ENCODE measurements around the gene DLG5.

Gene DLG5

DNA sequence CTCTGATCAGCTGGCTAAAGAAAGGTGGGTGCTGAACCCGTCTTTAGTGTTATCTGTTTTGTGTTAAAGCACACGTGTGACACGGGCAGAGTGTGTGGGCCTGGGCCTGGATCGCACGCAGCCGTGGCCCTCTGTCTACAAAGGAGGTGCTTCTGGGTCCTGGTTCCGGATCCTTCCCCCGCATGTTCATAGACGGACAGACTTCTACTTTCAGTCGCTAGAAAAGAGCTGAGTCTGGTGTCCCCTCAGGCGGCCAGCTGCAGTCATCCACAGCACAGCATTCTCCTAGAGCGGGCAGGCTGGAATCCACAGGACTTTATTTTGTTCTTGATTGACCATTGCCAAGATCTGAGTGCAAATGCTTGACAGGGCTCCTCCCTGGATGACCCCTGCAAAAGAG, 134.4 kb downstream of the DLG5 start:
- TF ChIP-seq, protein P1, sequence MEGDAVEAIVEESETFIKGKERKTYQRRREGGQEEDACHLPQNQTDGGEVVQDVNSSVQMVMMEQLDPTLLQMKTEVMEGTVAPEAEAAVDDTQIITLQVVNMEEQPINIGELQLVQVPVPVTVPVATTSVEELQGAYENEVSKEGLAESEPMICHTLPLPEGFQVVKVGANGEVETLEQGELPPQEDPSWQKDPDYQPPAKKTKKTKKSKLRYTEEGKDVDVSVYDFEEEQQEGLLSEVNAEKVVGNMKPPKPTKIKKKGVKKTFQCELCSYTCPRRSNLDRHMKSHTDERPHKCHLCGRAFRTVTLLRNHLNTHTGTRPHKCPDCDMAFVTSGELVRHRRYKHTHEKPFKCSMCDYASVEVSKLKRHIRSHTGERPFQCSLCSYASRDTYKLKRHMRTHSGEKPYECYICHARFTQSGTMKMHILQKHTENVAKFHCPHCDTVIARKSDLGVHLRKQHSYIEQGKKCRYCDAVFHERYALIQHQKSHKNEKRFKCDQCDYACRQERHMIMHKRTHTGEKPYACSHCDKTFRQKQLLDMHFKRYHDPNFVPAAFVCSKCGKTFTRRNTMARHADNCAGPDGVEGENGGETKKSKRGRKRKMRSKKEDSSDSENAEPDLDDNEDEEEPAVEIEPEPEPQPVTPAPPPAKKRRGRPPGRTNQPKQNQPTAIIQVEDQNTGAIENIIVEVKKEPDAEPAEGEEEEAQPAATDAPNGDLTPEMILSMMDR (IDR thresholded peaks at IDR 0.05; ENCODE audit: low read depth, low read length), result no peak
- no peak for DNase-seq
- H3K27me3 ChIP-seq (ENCODE audit: insufficient read depth, low read depth, severe bottlenecking), result no peaks in the 10 kb centered on the region
- no peaks in the 10 kb centered on the region for H3K9me3 ChIP-seq (ENCODE audit: severe bottlenecking)
- H3K36me3 ChIP-seq, result peaks cover 72% of the 10 kb centered on the region
- H3K27ac ChIP-seq, result no peak overlapping the region
- H3K4me3 ChIP-seq (ENCODE audit: low read depth, low read length), result no peak overlapping the region

DNA sequence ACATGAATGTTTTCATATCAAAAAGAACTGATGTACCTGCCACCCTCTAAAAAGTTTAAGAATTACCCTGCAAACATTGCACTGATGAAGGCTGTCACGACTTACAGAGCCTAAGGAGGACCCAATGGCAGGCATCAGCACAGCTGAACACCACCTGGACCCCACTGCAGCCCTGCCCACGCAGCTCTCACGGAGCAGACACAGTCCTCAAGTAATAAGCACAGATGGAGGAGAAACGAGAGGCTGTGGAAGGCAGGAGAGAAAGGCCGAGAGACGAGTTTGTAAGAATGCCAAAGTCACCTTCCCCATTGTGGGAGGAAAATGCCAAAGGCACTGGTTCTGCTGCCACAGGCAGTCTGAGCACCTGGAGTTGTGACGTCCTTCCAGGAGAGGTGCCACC, 135.0 kb downstream of the DLG5 start:
- Histone ChIP-seq H3K27ac (no peak overlapping the region), H3K27me3 (ENCODE audit: insufficient read depth, low read depth, severe bottlenecking) (no peaks in the 10 kb centered on the region), H3K36me3 (peaks cover 65% of the 10 kb centered on the region), H3K9me3 (ENCODE audit: severe bottlenecking) (no peaks in the 10 kb centered on the region), H3K4me3 (ENCODE audit: low read depth, low read length) (no peak overlapping the region)
- DNase-seq, result no peak
- TF ChIP-seq, protein P1 (IDR thresholded peaks at IDR 0.05; ENCODE audit: low read depth, low read length), result no peak

DNA sequence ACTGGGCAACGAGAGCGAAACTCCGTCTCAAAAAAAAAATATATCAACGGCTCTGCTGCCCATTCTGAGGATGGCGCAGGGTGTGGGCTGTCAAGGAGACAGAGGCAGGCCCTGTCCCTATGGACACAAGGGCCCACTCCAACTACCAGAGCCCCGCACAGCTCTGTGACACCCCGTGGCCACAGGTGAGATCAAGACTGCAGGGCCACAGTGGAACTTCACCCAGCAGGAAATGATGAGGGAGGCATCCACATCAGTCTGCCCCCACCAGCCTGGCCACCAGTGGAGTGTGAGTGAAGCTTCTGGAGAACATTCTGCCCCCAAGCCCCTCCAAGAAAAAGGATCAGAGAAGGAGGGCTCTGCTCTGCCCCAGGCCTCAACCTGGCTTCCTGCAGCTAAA, 136.7 kb downstream of the DLG5 start:
- Histone ChIP-seq H3K27ac (no peak overlapping the region), H3K36me3 (peaks cover 50% of the 10 kb centered on the region), H3K9me3 (ENCODE audit: severe bottlenecking) (no peaks in the 10 kb centered on the region), H3K27me3 (ENCODE audit: insufficient read depth, low read depth, severe bottlenecking) (no peaks in the 10 kb centered on the region), H3K4me3 (ENCODE audit: low read depth, low read length) (no peak overlapping the region)
- DNase-seq, result no peak
- TF ChIP-seq, protein P1 (IDR thresholded peaks at IDR 0.05; ENCODE audit: low read depth, low read length), result no peak

DNA sequence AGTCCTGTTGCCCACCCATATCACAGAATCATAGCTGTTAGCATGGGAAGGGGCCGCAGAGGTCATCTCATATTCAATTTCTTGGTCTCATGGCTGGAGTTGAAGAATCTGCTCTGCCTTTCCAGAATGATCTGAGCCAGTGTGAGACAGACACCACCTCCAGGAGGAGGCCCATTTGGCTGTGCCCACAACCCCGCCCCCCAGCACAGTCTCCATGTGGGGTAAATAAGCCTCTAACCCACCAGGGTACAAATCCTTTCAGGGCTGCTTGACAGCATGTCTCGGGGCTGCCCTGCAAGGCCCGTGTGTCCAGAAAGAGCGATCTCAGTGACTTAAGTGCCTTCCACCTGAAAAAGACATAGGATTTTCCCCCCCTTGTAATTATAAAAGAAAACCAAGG, 137.5 kb downstream of the DLG5 start:
- H3K9me3 ChIP-seq (ENCODE audit: severe bottlenecking), result no peaks in the 10 kb centered on the region
- no peak overlapping the region for H3K27ac ChIP-seq
- peaks cover 41% of the 10 kb centered on the region for H3K36me3 ChIP-seq
- TF ChIP-seq, protein P1 (IDR thresholded peaks at IDR 0.05; ENCODE audit: low read depth, low read length), result no peak
- no peaks in the 10 kb centered on the region for H3K27me3 ChIP-seq (ENCODE audit: insufficient read depth, low read depth, severe bottlenecking)
- no peak for DNase-seq
- H3K4me3 ChIP-seq (ENCODE audit: low read depth, low read length), result no peak overlapping the region

DNA sequence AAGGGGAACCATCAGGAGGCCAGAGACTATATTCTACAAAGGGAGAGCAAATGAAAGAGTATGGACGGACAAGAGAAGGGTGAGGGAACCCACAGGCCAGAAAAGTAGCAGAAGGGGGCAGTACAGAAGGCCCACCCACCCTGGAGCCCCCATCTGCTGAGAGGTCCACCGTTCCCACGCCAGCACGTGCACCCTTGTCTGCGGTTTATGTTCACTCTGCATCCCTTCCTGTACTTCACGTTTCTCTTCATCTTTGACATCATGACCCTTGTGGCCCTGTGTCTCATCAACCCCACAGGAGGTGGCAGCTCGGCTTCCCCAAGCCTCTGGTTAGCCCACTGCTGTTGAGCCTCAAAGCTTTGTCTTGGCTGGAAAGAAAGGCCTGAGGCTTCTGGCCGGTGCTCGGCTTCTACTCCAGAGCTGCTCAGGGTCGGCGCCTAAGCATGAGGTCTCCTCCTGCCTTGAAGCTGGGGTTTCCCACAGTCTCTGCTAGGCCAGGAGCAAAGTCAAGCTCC, 138.0 kb downstream of the DLG5 start:
- H3K36me3 ChIP-seq, result peaks cover 37% of the 10 kb centered on the region
- no peaks in the 10 kb centered on the region for H3K27me3 ChIP-seq (ENCODE audit: insufficient read depth, low read depth, severe bottlenecking)
- no peak overlapping the region for H3K27ac ChIP-seq
- TF ChIP-seq, protein P1 (IDR thresholded peaks at IDR 0.05; ENCODE audit: low read depth, low read length), result no peak
- no peaks in the 10 kb centered on the region for H3K9me3 ChIP-seq (ENCODE audit: severe bottlenecking)
- no peak overlapping the region for H3K4me3 ChIP-seq (ENCODE audit: low read depth, low read length)
- DNase-seq, result no peak

DNA sequence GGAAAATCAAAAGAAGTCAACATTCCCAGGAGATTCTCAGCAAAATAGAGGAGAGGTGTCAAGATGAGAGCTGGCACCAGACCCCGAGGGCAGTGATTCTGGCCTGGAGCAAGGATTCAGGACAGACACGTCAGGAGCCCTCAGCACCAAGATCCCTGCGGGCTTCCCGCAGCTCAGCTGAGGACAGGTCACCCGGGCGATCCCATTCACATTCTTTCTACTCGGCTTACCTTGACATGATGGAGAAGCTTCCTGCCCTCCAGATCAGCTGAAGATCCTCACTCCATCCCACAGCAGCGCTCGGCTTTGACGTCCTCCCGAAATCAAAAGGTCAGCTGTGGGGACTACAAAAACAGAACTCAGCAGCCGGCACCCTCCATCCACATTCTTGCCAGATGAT, 139.1 kb downstream of the DLG5 start:
- no peak overlapping the region for H3K27ac ChIP-seq
- H3K36me3 ChIP-seq, result peaks cover 35% of the 10 kb centered on the region
- TF ChIP-seq, protein P1 (IDR thresholded peaks at IDR 0.05; ENCODE audit: low read depth, low read length), result no peak

More for the DNA sequence above, 139.1 kb downstream of the DLG5 start:
- DNase-seq, result no peak
- Histone ChIP-seq H3K4me3 (ENCODE audit: low read depth, low read length) (no peak overlapping the region), H3K27me3 (ENCODE audit: insufficient read depth, low read depth, severe bottlenecking) (no peaks in the 10 kb centered on the region), H3K9me3 (ENCODE audit: severe bottlenecking) (no peaks in the 10 kb centered on the region)

Measured in WERI-Rb-1 (cell line).